ENCODE measurements around the gene RNF150.

Gene RNF150

GRCh38 chr4:140980426-140981200 is 152.7 kb downstream of the RNF150 start:
- DNase-seq (ENCODE audit: low read depth in 2 of 2), result no peak

- no peak for DNase-seq (ENCODE audit: low read depth in 2 of 2)
These were observed 156.5 kb downstream of the RNF150 start for GRCh38 chr4:140976768-140977167.

- no peak for DNase-seq (ENCODE audit: low read depth in 2 of 2)
These were observed 162.0 kb downstream of the RNF150 start for GRCh38 chr4:140971077-140971792.

GRCh38 chr4:140969296-140969695 is 164.0 kb downstream of the RNF150 start:
- no peak for DNase-seq (ENCODE audit: low read depth in 2 of 2)

- no peak for DNase-seq (ENCODE audit: low read depth in 2 of 2)
These were observed 164.9 kb downstream of the RNF150 start for GRCh38 chr4:140968371-140968770.

- DNase-seq (ENCODE audit: low read depth in 2 of 2), result no peak
These were observed 169.4 kb downstream of the RNF150 start for GRCh38 chr4:140963883-140964282.

GRCh38 chr4:140955641-140956040 is 177.6 kb downstream of the RNF150 start:
- DNase-seq (ENCODE audit: low read depth in 2 of 2), result no peak

GRCh38 chr4:140952717-140953116 is 180.6 kb downstream of the RNF150 start:
- no peak for DNase-seq (ENCODE audit: low read depth in 2 of 2)

GRCh38 chr4:140947506-140947905 is 185.8 kb downstream of the RNF150 start:
- no peak for DNase-seq (ENCODE audit: low read depth in 2 of 2)

- DNase-seq (ENCODE audit: low read depth in 2 of 2), result no peak
These were observed 188.2 kb downstream of the RNF150 start for GRCh38 chr4:140945106-140945505.

GRCh38 chr4:140944572-140944971 is 188.7 kb downstream of the RNF150 start:
- no peak for DNase-seq (ENCODE audit: low read depth in 2 of 2)

- DNase-seq (ENCODE audit: low read depth in 2 of 2), result no peak
These were observed 189.1 kb downstream of the RNF150 start for GRCh38 chr4:140944199-140944515.

- DNase-seq (ENCODE audit: low read depth in 2 of 2), result no peak
These were observed 189.6 kb downstream of the RNF150 start for GRCh38 chr4:140943486-140944198.

GRCh38 chr4:140940589-140940988 is 192.7 kb downstream of the RNF150 start:
- no peak for DNase-seq (ENCODE audit: low read depth in 2 of 2)

GRCh38 chr4:140937866-140938265 is 195.4 kb downstream of the RNF150 start:
- DNase-seq (ENCODE audit: low read depth in 2 of 2), result no peak

GRCh38 chr4:140935254-140935653 is 198.0 kb downstream of the RNF150 start:
- DNase-seq (ENCODE audit: low read depth in 2 of 2), result no peak

- no peak for DNase-seq (ENCODE audit: low read depth in 2 of 2)
These were observed 200.7 kb downstream of the RNF150 start for GRCh38 chr4:140932501-140933045.

- DNase-seq (ENCODE audit: low read depth in 2 of 2), result no peak
These were observed 201.4 kb downstream of the RNF150 start for GRCh38 chr4:140931911-140932310.

- no peak for DNase-seq (ENCODE audit: low read depth in 2 of 2)
These were observed 202.7 kb downstream of the RNF150 start for GRCh38 chr4:140930557-140930956.

GRCh38 chr4:140930011-140930410 is 203.3 kb downstream of the RNF150 start:
- DNase-seq (ENCODE audit: low read depth in 2 of 2), result no peak

- DNase-seq (ENCODE audit: low read depth in 2 of 2), result no peak
These were observed 204.4 kb downstream of the RNF150 start for GRCh38 chr4:140928880-140929279.

GRCh38 chr4:140926672-140927071 is 206.6 kb downstream of the RNF150 start:
- DNase-seq (ENCODE audit: low read depth in 2 of 2), result no peak
